Type B pancreatic cell (in vitro differentiated cells): ENCODE data around the gene BPIFB2. TPM values are rescaled to one million over a fixed set of nuclear protein-coding genes. Genes with fewer than 3 reads are reported as not detected.

ENCODE experiments used
- DNase-seq: peaks from one replicate; pipeline ENCODE4 v3.0.0; 2021; ENCODE audit warnings: mixed read lengths; ENCODE audit not compliant: unreplicated experiment; ENCODE audit errors: extremely low spot score
- H3K27ac Mint-ChIP-seq: 2 replicates; pipeline ENCODE4 v1.8.0; 2021; ENCODE audit warnings: mild to moderate bottlenecking, mixed read lengths
- H3K27me3 Mint-ChIP-seq: 2 replicates; pipeline ENCODE4 v1.8.0; 2021; ENCODE audit warnings: mixed read lengths
- H3K36me3 Mint-ChIP-seq: 2 replicates; pipeline ENCODE4 v1.8.0; 2021; ENCODE audit warnings: mixed read lengths
- H3K4me1 Mint-ChIP-seq: one replicate; pipeline ENCODE4 v1.8.0; 2021; ENCODE audit warnings: mixed read lengths; ENCODE audit not compliant: unreplicated experiment
- H3K4me3 Mint-ChIP-seq: 2 replicates; pipeline ENCODE4 v1.8.0; 2021; ENCODE audit warnings: mild to moderate bottlenecking, mixed read lengths
- H3K9me3 Mint-ChIP-seq: 2 replicates; pipeline ENCODE4 v1.8.0; 2021; ENCODE audit warnings: mixed read lengths
- total RNA-seq: library from RNA; stranded (reverse); gene quantifications from 2 replicates; pipeline ENCODE4 v1.2.1, GENCODE V29; 2021; ENCODE audit warnings: low replicate concordance
- TF ChIP-seq, protein P1 (sequence below): fragments of 200-600 bp; sonication (generic); conservative IDR thresholded peaks from 2 replicates; pipeline ENCODE4 v1.5.0; 2021; ENCODE audit warnings: antibody characterized with exemption, mild to moderate bottlenecking

The BPIFB2 gene
- total RNA-seq, 1 donor from 2014 or later = 0.22 TPM

DNA sequence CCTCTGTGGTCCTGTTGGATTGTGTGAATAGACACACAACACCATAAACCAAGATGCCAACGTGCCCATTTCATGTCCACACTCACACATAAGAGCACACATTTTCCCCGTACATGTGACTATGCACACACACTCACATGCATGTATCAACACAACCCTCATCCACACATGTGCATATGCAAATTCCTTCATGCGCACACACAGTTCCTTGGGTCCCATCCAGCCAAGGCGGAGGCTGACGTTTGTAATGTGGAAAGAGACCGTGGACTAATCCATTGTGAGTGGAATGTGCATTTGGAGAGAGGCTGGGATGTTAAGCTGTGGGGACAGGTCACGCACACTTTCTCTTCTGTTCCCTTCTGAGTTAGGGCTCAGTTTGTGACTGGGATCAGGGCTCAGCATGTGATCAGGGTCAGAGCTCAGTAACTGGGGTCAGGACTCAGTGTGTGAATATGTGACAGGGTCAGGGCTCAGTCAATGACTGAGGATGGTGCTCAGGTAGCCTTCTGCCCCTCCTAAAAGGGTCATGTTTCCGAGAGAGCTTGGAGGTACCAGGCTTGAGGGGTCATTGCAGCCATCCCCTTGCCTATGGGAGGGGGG lies 628 bp upstream of the BPIFB2 start:
- H3K36me3 Mint-ChIP-seq = no peaks in the 10 kb centered on the region
- DNase-seq = no peak
- peaks cover 18% of the 10 kb centered on the region for H3K27me3 Mint-ChIP-seq
- H3K9me3 Mint-ChIP-seq = peaks cover 5% of the 10 kb centered on the region
- no peak overlapping the region for H3K27ac Mint-ChIP-seq
- TF ChIP-seq, protein P1, sequence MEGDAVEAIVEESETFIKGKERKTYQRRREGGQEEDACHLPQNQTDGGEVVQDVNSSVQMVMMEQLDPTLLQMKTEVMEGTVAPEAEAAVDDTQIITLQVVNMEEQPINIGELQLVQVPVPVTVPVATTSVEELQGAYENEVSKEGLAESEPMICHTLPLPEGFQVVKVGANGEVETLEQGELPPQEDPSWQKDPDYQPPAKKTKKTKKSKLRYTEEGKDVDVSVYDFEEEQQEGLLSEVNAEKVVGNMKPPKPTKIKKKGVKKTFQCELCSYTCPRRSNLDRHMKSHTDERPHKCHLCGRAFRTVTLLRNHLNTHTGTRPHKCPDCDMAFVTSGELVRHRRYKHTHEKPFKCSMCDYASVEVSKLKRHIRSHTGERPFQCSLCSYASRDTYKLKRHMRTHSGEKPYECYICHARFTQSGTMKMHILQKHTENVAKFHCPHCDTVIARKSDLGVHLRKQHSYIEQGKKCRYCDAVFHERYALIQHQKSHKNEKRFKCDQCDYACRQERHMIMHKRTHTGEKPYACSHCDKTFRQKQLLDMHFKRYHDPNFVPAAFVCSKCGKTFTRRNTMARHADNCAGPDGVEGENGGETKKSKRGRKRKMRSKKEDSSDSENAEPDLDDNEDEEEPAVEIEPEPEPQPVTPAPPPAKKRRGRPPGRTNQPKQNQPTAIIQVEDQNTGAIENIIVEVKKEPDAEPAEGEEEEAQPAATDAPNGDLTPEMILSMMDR = no peak
- H3K4me3 Mint-ChIP-seq = no peak overlapping the region
- H3K4me1 Mint-ChIP-seq = no peaks in the 10 kb centered on the region

- Mint-ChIP-seq H3K36me3 (no peaks in the 10 kb centered on the region), H3K27ac (no peak overlapping the region), H3K4me3 (no peak overlapping the region), H3K9me3 (peaks cover 5% of the 10 kb centered on the region), H3K27me3 (peaks cover 17% of the 10 kb centered on the region), H3K4me1 (no peaks in the 10 kb centered on the region)
- TF ChIP-seq, protein P1 = no peak
- no peak for DNase-seq
Observed at GRCh38 chr20:33008336-33009213, 1.1 kb downstream of the BPIFB2 start.

DNA sequence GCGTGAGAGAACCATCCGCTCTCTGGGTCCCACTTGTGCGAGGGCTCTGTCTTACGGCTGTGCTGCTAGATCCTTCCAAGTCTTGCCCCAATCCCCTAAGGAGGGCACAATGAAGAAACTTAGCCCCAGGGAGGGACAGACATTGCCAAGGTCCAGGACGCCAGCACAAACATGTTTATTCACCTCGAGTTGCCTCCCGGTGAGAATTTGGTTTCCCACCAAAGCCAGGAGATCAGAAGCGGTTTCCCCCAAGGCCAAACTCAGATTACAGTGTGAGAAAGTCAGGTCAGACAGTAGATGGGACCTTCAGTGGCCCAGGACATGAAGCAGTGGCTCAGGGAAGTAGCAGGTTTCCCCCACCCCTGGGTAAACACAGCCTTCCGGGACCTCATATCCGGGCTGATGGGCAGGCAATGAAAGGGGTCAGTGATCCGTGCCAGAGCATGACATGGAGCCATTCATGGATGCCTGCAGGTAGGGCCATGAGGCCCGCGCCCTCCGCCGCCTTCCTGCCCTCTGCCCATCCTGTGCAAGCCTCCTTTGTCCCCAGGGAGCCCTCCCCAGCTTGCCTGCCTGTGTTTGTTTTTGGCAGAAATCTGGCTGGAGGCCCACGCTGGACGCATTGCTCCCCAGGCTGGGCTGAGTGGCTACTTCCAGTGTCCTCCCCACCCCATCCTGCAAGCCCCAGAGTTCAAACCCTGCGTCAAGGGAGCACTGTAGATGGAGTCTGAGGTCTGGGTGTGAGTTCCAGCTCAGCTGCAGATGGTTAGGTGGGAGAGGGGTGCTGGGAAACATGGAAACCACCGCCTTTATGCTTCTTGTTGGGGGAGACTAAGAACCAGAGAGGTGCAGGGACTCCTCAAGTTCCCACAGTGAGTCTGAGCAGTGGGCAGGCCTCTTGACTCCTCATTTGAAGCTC lies 2.0 kb downstream of the BPIFB2 start:
- DNase-seq = no peak
- TF ChIP-seq, protein P1 = no peak
- Mint-ChIP-seq H3K27ac (no peak overlapping the region), H3K4me3 (no peak overlapping the region), H3K36me3 (no peaks in the 10 kb centered on the region), H3K27me3 (peaks cover 21% of the 10 kb centered on the region), H3K4me1 (no peaks in the 10 kb centered on the region), H3K9me3 (peaks cover 5% of the 10 kb centered on the region)

GRCh38 chr20:33010133-33010504 lies 2.6 kb downstream of the BPIFB2 start:
- no peak overlapping the region for H3K27ac Mint-ChIP-seq
- no peaks in the 10 kb centered on the region for H3K36me3 Mint-ChIP-seq
- H3K4me1 Mint-ChIP-seq = peaks cover 1% of the 10 kb centered on the region
- TF ChIP-seq, protein P1 = no peak
- H3K4me3 Mint-ChIP-seq = no peak overlapping the region
- DNase-seq = no peak
- peaks cover 4% of the 10 kb centered on the region for H3K9me3 Mint-ChIP-seq
- peaks cover 27% of the 10 kb centered on the region for H3K27me3 Mint-ChIP-seq

GRCh38 chr20:33010674-33011449 lies 3.4 kb downstream of the BPIFB2 start:
- Mint-ChIP-seq H3K4me1 (peaks cover 4% of the 10 kb centered on the region), H3K36me3 (no peaks in the 10 kb centered on the region)
- TF ChIP-seq, protein P1 = no peak

More at GRCh38 chr20:33010674-33011449, 3.4 kb downstream of the BPIFB2 start:
- H3K27ac Mint-ChIP-seq = no peak overlapping the region
- H3K9me3 Mint-ChIP-seq = no peaks in the 10 kb centered on the region
- peaks cover 31% of the 10 kb centered on the region for H3K27me3 Mint-ChIP-seq
- no peak for DNase-seq
- no peak overlapping the region for H3K4me3 Mint-ChIP-seq
